Activated T-helper 1 cell treated with anti-CD3 and anti-CD28 coated beads, Interleukin-12 subunit alpha, Interleukin-12 subunit beta, Interleukin-2, Interleukin-4 antibody, amounts not matched to agents 30 ng/mL and 10 ng/mL and 1 ng/mL, durations not matched to agents 14 hours and 24 hours and 36 hours (primary cell): Measurements from ENCODE around the gene AGBL1. TPM values are rescaled to one million over a fixed set of nuclear protein-coding genes. Genes with fewer than 3 reads are reported as not detected.
"Not testable (repeated sequence)": the region's sequence is repeated elsewhere in the genome, so short reads cannot be mapped to it uniquely, and the experiment has no call there.

ENCODE experiments used
- DNase-seq: peaks from one replicate; pipeline ENCODE4 v3.0.0; 2021; ENCODE audit warnings: low spot score
- H3K27ac Mint-ChIP-seq: one replicate; pipeline ENCODE4 v1.8.0; 2021; ENCODE audit warnings: mild to moderate bottlenecking, mixed read lengths
- H3K27me3 Mint-ChIP-seq: one replicate; pipeline ENCODE4 v1.8.0; 2022; ENCODE audit warnings: mild to moderate bottlenecking, moderate library complexity, mixed read lengths; ENCODE audit not compliant: insufficient read depth
- H3K36me3 Mint-ChIP-seq: one replicate; pipeline ENCODE4 v1.8.0; 2021; ENCODE audit warnings: low read depth, mixed read lengths
- H3K4me1 Mint-ChIP-seq: one replicate; pipeline ENCODE4 v1.8.0; 2021; ENCODE audit warnings: low read depth, mixed read lengths
- H3K4me3 Mint-ChIP-seq: one replicate; pipeline ENCODE4 v1.8.0; 2021; ENCODE audit warnings: mild to moderate bottlenecking, moderate library complexity, mixed read lengths
- H3K9me3 Mint-ChIP-seq: one replicate; pipeline ENCODE4 v1.8.0; 2021; ENCODE audit warnings: mixed read lengths
- intact Hi-C: fragments of 100-400 bp; cut with micrococcal nuclease; formaldehyde crosslinking; loops from one replicate; pipeline ENCODE4 v1.15.1; 2024
- total RNA-seq: library from RNA; stranded (reverse); gene quantifications from 2 replicates; pipeline ENCODE4 v1.2.3, GENCODE V29; 2022

AGBL1 gene
- total RNA-seq, 1 donor from 2014 or later, result not detected

DNA sequence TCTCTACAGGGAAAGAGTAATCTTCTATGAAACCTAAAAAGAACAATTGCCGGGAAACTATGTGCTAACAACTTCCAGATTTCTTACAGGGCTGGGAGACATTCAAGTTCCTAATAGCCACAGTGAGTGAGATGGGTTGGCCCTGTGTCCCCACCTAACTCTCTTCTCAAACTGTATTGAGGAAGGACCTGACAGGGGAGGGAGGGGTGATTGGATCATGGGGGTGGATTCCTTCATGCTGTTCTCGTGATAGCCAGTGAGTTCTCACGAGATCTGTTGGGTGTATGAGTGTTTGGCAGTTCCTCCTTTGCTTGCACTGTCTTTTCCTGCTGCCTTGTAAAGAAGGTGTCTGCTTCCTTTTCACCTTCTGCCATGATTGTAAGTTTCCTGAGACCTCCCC is 958.7 kb downstream of the AGBL1 start:
- DNase-seq, result no peak
- H3K27ac Mint-ChIP-seq, result no peak overlapping the region
- no peaks in the 10 kb centered on the region for H3K4me1 Mint-ChIP-seq
- no peaks in the 10 kb centered on the region for H3K27me3 Mint-ChIP-seq
- no peaks in the 10 kb centered on the region for H3K9me3 Mint-ChIP-seq
- no peak overlapping the region for H3K4me3 Mint-ChIP-seq
- H3K36me3 Mint-ChIP-seq, result no peaks in the 10 kb centered on the region
- intact Hi-C loops, result no loop called here

GRCh38 chr15:87042619-87043018 is 962.9 kb downstream of the AGBL1 start:
- H3K27ac Mint-ChIP-seq, H3K4me1 Mint-ChIP-seq, DNase-seq, H3K36me3 Mint-ChIP-seq, H3K9me3 Mint-ChIP-seq, H3K4me3 Mint-ChIP-seq, H3K27me3 Mint-ChIP-seq, intact Hi-C loops: not testable (repeated sequence)

DNA sequence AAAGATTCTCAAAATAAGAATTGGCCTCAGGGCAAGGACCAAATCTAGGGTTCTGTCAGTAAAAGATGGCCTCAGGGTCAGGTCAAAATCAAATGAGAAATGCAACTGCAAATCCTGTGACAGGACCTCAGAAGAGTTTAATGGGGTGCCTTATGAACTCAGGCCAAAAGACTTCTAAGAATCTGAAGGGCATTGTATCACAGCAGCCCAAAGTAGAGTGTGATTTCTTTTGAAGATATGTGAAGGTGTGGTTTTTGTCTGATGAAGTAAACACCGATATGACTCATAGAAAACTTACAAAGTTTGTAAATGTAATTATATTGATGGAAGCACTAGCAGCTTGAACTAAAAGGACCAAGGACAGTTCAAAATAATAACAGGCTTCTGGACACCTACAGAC is 966.1 kb downstream of the AGBL1 start:
- DNase-seq, result no peak
- H3K4me1 Mint-ChIP-seq, result no peaks in the 10 kb centered on the region
- intact Hi-C loops, result no loop called here
- H3K36me3 Mint-ChIP-seq, result no peaks in the 10 kb centered on the region
- no peaks in the 10 kb centered on the region for H3K9me3 Mint-ChIP-seq
- H3K27ac Mint-ChIP-seq, result no peak overlapping the region
- H3K27me3 Mint-ChIP-seq, result no peaks in the 10 kb centered on the region
- no peak overlapping the region for H3K4me3 Mint-ChIP-seq

DNA sequence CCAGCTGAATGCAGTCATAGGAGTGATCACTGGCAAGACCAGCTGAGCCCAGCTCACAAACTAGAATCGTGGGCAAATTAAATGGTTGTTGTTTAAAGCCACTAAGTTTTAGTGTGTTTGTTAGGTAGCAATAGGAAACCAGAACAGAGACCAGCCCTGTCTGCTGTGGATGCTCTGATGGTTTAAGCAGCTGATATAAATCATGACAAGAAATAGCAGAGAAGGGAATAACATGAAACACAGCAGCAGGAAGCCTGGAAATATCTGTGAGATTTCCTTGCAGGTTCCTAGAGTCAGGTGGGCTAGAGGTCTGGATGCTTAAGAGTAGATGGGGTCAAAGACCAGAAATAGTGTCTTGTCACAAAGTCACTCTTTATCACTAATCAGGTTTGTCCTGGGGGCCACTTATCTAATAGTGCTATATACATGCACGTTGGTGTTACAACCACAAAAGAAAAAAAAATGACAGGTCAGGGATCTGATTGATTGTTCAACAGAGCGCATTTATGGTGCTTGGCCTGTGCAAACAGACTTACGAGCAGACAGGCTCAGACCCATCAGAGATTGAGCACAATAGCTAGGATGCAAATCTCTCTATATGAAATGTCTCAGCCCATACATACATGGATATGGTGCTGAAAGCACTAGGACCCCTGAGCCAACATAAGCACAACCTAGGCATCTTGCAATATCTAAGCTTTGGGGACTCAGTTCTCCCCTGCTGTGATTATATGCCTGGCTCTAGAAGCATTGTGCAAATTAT is 967.7 kb downstream of the AGBL1 start:
- DNase-seq, result no peak
- no peaks in the 10 kb centered on the region for H3K9me3 Mint-ChIP-seq
- intact Hi-C loops, result no loop called here

More for the DNA sequence above, 967.7 kb downstream of the AGBL1 start:
- H3K27ac Mint-ChIP-seq, result no peak overlapping the region
- no peak overlapping the region for H3K4me3 Mint-ChIP-seq
- no peaks in the 10 kb centered on the region for H3K27me3 Mint-ChIP-seq
- H3K36me3 Mint-ChIP-seq, result no peaks in the 10 kb centered on the region
- H3K4me1 Mint-ChIP-seq, result no peaks in the 10 kb centered on the region
